Stimulated activated CD4-positive, alpha-beta T cell treated with anti-CD3 and anti-CD28 coated beads, Interleukin-1b, Interleukin-23, amount 100 ng/mL, for 4 hours (primary cell): ENCODE results near the gene CXCR1.
A peak's percentile ranks its signal among the peaks of the same experiment; 100 is the strongest.
"Not testable (repeated sequence)": the region's sequence is repeated elsewhere in the genome, so short reads cannot be mapped to it uniquely, and the experiment has no call there.

ENCODE experiments used
- DNase-seq, 2 donors: peaks; one replicate each; pipeline ENCODE4 v3.0.0-alpha.2; 2020; ENCODE audit warnings: low read depth in 2 of 2

The CXCR1 gene

DNA sequence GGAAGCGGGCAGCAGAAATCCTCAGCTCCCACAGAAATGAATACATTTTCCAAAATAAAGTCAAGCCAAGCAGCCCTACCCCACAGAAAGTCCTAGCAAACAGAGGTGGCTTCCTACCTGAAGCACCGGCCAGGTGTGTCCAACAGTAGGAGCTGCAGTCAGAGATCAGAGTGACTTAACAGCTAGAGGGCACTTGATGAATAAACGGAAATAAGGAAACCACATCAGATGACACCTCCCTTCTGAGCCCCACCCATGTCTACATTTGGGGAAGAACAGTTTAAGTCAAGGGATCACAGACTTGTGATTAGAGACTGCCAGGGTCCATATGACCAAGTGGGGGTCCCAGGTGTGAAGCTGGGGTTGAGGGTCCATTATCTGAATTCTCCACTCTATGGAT lies at the start of gene CXCR1:
TSS of gene CXCR1 (minus strand) at position 172 of the 400 bp plus-strand sequence. CDS start 1,751 bp downstream, outside the sequence.
- DNase-seq, result peak in 1 of 2 donors; percentile 19

GRCh38 chr2:218216336-218216673 lies 49.5 kb upstream of the CXCR1 start:
- no peak for DNase-seq

- DNase-seq, result no peak
Observed at GRCh38 chr2:218214116-218214515, 47.4 kb upstream of the CXCR1 start.

DNA sequence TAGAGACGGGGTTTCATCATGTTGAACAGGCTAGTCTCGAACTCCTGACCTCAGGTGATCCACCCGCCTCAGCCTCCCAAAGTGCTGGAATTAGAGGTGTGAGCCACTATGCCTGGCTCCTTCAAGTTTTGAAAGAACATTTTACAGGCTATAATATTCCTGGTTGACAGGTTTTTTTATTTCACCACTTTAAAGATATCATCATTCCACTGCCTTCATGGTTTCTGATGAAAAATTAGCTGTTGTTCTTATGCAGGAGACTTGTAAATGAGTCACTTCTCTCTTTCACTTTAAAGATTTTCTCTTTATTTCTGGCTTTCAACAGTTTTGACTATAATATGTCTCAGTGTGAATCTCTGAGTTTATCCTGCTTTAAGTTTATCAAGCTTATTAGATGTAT lies 42.3 kb upstream of the CXCR1 start:
- DNase-seq, result no peak

- no peak for DNase-seq
Observed at GRCh38 chr2:218202266-218202665, 35.5 kb upstream of the CXCR1 start.

GRCh38 chr2:218196974-218197373 lies 30.2 kb upstream of the CXCR1 start:
- DNase-seq, result no peak

DNA sequence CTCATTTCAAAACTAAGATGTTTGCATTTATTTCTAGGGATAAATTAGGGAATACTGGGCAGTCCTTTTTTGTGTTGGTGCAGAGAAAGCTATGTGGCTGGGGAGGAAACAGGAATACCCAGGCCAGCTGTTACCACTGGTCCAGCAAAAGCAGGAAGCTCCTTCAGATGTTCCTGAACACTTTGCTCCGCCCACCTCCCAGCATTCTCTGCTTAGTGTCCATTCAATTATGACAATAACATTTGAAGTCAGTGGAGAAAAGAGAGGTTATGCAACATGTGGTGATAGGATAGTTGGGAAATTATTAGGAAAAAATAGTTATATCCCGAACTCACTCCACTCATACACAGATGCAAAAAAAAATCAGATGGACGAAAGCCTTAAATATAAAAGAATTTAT lies 28.1 kb upstream of the CXCR1 start:
- DNase-seq, result no peak

GRCh38 chr2:218193701-218194100 lies 26.9 kb upstream of the CXCR1 start:
- DNase-seq, result no peak

- DNase-seq, result no peak
Observed at GRCh38 chr2:218192902-218193430, 26.2 kb upstream of the CXCR1 start.

GRCh38 chr2:218188528-218188927 lies 21.8 kb upstream of the CXCR1 start:
- no peak for DNase-seq

DNA sequence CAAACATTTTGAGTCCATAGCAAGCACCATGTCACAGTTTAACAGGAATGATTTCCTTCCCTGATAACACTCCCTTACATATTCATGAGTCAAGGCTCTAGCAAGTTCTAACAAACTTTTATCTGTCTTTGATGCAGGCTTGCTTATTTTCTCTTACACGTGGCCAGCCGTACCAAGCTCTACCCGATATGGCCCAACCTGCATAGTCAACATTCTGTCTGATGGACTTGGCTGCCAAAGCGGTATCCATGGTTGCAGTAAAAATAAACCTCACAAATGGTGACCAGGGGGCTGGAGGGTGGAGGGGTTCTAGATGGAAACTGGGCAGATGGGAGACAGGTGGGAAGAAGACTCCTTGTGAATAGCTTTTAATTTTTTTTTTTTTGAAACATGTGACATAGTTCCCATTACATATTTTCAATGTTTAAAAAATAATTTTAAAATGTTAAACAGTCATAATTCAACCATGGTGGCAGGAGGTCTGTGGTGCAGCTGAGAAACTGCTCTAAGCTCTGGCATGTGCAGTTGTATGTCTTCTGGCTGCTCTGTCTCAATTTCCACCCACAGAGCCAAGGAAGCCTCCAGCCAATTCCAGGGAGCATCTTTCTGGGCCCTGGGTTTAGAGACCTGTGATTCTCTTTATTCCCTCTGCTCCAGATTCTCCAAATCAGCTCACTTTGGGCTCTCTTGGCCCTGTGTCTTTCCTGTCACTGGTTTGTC lies 20.7 kb upstream of the CXCR1 start:
- DNase-seq, result no peak

DNA sequence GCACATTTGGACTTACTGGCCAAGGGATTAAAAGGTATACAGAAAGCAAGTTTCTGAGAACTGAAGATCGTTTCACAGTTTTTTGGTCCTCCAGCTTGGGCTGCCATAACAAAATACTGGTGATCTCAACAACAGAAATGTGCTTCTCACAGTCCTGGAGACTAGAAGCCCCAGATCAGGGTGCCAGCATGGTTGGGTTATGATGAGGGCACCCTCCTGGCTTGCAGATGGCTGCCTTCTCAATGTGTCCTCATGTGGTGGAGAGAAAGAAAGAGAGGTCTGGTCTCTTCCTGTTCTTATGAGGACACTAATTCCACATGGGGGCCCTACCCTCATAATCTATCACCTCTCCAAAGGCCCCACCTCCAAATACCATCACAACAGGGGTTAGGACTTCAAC lies 20.1 kb upstream of the CXCR1 start:
- no peak for DNase-seq

DNA sequence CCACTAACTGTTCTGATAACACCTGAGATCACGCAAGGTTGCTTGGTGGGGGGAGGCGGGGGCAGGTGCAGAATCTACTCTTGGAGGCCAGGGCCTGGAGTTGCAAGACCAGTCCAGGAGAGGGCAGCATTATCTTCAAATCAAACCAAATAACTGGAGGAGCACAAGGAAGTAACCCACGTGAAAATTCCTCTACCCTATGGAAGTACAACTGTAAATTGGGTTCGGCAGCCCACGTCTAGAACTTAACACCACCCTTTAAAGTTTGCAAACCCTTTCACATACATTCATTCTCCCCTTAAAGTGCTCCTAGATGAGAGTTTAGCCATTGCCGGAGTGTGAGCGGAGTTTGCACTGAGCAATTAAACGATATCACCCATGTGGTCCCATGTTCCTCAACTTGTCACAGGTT lies 19.6 kb upstream of the CXCR1 start:
- peak; percentile 50 to 61 for DNase-seq

DNA sequence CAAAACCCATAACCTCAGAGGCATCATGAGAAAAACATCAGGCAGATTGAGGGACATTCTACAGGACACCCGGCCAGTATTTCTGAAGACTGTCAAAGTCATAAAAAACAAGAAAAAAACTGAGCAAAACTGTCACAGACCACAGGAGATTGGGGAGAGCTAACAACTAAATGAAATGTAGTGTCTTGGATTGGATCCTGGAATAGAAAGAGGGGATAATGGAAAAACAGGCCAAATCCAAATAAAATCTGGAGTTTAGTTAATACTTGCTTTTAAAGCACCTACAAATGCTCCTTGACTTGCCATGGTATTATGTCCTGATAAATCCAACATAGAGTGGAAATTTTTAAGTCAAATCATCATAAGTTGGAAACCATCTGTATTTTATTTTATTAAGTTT lies 17.6 kb upstream of the CXCR1 start:
- DNase-seq, result no peak

DNA sequence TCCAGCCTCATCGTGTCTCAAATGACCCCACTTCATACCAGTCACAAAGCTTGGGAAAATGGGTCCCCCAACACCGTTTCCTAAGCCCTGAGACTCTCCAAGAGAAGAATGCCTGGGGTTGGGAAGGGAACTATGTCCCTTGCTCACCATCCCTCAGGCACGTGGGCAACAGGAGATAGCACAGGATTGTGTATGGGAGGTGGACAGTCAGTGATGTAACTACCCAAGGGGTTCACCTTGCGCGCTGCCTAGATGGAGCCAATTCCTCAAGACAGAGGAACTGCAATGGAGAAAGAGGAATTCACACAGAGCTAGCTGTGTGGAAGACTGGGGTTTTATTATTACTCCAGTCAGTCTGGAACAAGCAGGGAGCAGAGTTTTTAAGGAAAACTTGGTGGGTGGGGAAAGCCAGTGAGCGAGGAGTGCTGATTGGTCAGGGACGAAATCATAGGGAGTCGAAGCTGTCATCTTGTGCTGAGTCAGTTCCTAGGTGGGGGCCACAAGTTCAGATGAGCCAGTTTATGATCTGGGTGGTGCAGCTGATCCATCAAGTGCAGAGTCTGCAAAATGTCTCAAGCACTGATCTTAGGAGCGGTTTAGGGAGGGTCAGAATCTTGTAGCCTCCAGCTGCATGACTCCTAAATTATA lies 13.8 kb upstream of the CXCR1 start:
- no peak for DNase-seq

GRCh38 chr2:218179782-218180181 lies 13.0 kb upstream of the CXCR1 start:
- no peak for DNase-seq

DNA sequence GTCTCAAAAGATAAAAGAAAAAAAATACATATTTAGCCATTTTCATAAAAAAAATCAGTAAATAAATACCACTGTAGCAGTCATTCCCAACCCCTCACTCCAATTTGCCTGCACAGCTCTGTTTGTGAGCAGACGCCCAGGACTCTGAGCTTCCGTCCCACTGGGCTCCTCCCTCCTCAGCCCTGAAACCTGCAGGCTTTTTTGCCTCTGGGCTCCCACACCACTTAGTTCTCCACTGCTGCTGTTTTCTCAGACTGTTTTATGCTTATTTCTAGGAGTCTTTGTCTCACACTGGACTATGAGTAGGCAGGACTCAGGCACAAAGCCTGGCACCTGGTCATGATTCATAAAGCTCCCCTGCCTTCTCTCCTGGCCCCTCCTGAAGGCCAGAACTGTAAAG lies 6.1 kb upstream of the CXCR1 start:
- no peak for DNase-seq

- not testable (repeated sequence) for DNase-seq
Observed at GRCh38 chr2:218171744-218172143, 5.0 kb upstream of the CXCR1 start.

DNA sequence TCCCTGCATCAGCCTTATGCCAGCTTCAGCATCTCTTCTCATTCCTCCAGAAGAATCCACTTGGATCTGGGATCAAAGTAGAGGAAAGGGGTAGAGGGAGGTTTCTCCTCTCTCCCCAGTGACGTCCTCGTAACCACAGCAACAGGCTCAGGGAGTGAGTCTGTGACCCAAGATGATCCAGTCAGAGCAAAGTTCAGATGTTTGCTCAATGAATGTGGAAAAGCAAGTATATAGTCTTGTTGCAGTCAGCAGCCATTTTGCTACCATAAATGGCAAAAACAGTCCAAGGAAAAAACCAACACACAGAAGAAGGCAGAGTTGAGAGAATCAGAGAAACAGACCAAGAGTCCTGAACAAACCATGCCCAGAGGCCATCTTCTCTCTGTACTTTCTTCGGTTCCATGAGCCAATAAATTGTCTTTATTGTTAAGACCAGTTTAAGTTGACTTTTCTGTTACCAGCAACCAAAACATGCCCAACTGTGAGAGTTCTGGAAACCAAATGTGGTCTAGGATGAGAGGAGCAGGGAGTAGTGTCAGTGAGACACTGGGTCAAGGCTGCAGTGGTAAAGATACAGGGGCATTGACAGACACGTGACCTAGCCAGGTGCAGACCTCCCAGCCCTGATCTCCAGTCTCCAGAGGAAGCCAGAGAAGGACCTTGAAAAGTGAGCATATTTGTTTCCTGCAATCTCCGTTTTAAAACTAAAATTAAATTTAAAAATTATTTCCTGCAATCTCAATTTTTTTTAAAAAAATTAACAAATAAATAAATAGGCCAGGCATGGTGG lies 3.2 kb upstream of the CXCR1 start:
- no peak for DNase-seq

DNA sequence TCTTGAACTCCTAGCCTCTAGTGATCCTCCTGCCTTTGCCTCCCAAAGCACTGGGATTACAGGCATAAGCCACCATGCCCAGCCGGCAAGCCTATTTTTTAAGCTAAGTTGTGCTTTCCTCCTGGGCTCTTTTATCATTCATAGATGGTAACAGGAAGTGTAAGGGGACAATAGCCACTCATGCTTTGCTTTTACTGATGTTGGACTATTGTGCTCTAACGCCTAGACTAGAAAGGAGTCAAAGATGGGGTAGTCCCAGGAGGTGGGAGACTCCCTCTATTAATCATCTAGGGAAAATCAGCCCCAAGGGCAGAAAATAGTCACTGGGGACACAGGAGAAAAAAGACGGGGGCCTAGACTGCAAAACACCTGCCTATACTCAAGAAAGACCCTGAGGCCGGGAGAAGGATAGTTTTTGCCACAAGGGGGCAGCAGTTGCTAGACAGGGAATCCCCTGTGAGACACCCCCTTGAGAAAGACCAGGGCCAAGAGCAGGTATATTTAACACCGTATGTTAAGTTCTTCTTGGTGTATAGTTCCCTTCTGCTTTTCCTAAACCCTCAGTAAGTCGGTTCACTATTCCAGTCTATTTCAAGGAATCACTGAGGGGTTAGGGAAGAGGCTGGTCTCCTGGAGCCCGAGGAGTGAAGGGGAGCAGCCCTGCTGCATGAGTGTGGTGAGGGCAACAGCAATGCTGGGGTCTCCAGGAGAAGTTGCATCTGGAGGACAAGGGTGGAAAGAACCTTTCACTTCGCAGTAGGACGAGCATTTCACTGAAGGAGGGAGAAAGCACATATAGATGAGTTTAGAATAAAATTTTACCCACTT lies 2.1 kb upstream of the CXCR1 start:
- DNase-seq, result peak; percentile 52 to 60

GRCh38 chr2:218168016-218168415 lies 1.3 kb upstream of the CXCR1 start:
- DNase-seq, result no peak

DNA sequence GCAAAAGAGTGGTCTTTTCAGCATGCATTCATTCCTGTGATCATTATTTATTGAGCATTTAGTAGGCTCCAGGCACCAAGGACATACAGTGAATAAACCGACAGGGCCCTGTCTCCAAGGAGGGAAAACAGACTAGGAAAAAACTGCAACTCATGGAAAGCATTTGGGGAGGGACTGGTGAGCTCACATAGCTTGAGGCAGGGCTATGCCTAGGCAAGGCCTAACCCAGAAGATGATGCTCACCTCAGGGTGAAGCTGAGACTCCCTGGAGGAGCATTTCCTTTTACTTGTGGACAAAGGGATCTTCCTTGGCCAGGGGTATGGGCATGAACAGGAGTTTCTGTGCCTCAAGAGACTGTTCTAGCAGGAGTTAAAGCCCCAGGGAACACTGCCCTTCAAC lies 3.9 kb downstream of the CXCR1 start:
- no peak for DNase-seq
